Prostate gland (tissue), 2 donors: ENCODE data around the gene TMC4.

Experiments
- POLR2A ChIP-seq: fragments of 450-650 bp; IDR thresholded peaks from one replicate; pipeline ENCODE4 v1.6.1; 2016; ENCODE audit warnings: antibody characterized with exemption, mild to moderate bottlenecking
- POLR2AphosphoS5 ChIP-seq: sonication (generic); formaldehyde crosslinking; IDR thresholded peaks from one replicate; pipeline ENCODE4 v1.6.1; 2017; ENCODE audit warnings: antibody characterized with exemption
- TF ChIP-seq, protein P1 (sequence below), 4 experiments: fragments of 200-600 bp in 2 of 4; fragments of 450-650 bp in 2 of 4; sonication (generic) in 2 of 4; IDR thresholded peaks; 1 replicate in 3 of 4; 2 replicates in 1 of 4; pipeline ENCODE4 v1.5.1; 2016 to 2019; ENCODE audit warnings: antibody characterized with exemption in 4 of 4, mild to moderate bottlenecking in 2 of 4, moderate library complexity in 2 of 4

DNA sequence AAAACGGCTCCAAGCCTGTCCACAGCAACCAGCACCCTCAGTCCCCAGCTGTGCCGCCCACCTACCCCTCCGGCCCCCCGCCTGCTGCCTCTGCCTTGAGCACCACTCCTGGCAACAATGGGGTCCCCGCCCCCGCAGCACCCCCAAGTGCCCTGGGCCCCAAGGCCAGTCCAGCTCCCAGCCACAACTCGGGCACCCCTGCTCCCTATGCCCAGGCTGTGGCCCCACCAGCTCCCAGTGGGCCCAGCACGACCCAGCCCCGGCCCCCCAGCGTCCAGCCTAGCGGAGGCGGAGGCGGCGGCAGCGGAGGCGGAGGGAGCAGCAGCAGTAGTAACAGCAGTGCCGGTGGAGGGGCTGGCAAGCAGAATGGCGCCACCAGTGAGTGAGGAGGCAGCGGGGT is 24.8 kb downstream of the TMC4 start:
- TF ChIP-seq, protein P1, sequence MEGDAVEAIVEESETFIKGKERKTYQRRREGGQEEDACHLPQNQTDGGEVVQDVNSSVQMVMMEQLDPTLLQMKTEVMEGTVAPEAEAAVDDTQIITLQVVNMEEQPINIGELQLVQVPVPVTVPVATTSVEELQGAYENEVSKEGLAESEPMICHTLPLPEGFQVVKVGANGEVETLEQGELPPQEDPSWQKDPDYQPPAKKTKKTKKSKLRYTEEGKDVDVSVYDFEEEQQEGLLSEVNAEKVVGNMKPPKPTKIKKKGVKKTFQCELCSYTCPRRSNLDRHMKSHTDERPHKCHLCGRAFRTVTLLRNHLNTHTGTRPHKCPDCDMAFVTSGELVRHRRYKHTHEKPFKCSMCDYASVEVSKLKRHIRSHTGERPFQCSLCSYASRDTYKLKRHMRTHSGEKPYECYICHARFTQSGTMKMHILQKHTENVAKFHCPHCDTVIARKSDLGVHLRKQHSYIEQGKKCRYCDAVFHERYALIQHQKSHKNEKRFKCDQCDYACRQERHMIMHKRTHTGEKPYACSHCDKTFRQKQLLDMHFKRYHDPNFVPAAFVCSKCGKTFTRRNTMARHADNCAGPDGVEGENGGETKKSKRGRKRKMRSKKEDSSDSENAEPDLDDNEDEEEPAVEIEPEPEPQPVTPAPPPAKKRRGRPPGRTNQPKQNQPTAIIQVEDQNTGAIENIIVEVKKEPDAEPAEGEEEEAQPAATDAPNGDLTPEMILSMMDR (IDR thresholded peaks at IDR 0.05), result no peak
- TF ChIP-seq POLR2AphosphoS5 (no peak), POLR2A (no peak)
